ENCODE data around the gene SMYD2. TPM values are rescaled to one million over a fixed set of nuclear protein-coding genes. Genes with fewer than 3 reads are reported as not detected.

SMYD2 gene
- total and polyA plus RNA-seq, 10 of the 15 experiments (the other 5 are each of a cell fraction or from before 2014, with no cell fraction given) = 8.3 to 55.7 (median 26.4) TPM

DNA sequence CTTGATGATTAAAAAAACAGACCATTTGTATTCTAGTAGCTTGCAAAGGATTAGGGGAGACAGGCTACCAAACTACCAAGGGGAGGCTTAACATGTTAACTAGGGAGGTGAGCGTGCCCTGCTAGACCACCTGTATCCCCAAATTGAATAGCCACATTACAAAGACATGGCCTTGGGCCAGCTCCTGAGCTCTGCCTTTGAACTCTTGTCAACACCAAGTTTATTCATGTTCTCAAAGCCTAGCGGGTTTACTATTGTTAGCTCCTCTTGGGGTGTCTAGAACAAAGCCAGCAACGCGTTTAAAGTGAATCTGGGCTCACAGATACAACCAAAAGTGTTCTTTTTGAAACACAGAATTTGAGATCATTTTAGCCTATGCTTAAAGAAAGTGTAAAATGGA, 36.3 kb downstream of the SMYD2 start (continued):
- TF ChIP-seq KAT2A (conservative IDR thresholded peaks at IDR 0.05; ENCODE audit: control insufficient read depth, low read depth, low read length) (no peak), BCL11A (IDR thresholded peaks at IDR 0.05; ENCODE audit: low read depth, low read length) (no peak), JUND (IDR thresholded peaks at IDR 0.05; ENCODE audit: low read depth, low read length) (no peak), BACH1 (IDR thresholded peaks at IDR 0.05; ENCODE audit: borderline replicate concordance) (no peak), PRDM15 (CRISPR knock-in tag; IDR thresholded peaks at IDR 0.05) (no peak), PAX8 (IDR thresholded peaks at IDR 0.05) (no peak), TARDBP (IDR thresholded peaks at IDR 0.05; ENCODE audit: borderline replicate concordance) (no peak), MYC (IDR thresholded peaks at IDR 0.05; ENCODE audit: insufficient read depth, insufficient read length, insufficient replicate concordance, low read length, severe bottlenecking) (no peak), SMAD5 (IDR thresholded peaks at IDR 0.05; ENCODE audit: low read depth) (no peak)

DNA sequence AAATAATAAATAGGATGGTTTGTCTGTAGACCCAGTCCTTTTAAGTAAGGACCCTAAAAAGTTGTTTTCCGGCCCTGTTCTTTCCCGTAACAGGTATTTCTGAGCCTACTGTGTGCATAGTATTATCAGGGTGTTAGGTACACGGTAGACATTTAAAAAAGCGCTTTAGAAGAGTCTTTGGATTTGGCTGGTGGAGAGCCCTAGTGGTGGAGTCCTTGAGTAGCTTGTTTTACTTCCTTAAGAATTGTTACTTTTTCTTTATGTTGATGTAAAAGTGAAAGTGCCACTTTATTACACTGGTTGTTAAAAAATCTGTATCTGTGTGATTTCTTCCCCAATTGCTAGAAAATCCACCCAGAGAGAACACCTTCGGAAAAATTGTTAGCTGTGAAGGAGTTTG, 36.8 kb downstream of the SMYD2 start:
- ChIA-PET CTCF (interaction anchor here (0.6 to 9.2 kb wide), 9 partner anchors 11 to 1078 kb away, joined by 3 to 132 read pairs (median 3); no protein-coding TSS in a partner anchor), SMC1A (ENCODE audit: uncharacterized antibody, unreplicated experiment) (interaction anchor here (0.8 to 3.9 kb wide), 10 partner anchors 10 to 263 kb away, joined by 3 to 31 read pairs (median 4); no protein-coding TSS in a partner anchor), RAD21 (ENCODE audit: unreplicated experiment) (interaction anchor here (0.6 to 3.2 kb wide), 7 partner anchors 10 to 1202 kb away, joined by 3 to 17 read pairs (median 4); partner anchors contain the start of gene SMYD2), POLR2A (interaction anchor here (0.9 kb wide), 1 partner anchor 10 kb away, joined by 3 read pairs; no protein-coding TSS in a partner anchor)
- H3K9me3 ChIP-seq (replicated peaks; ENCODE audit: control insufficient read depth, insufficient read depth, low read length) = no peaks in the 10 kb centered on the region
- no peak overlapping the region for H3K9ac ChIP-seq (ENCODE audit: control insufficient read depth, insufficient read depth, low read length)
- peaks cover 9% of the 10 kb centered on the region for H3K4me1 ChIP-seq (ENCODE audit: control insufficient read depth, insufficient read depth, low read length)
- peak overlapping the region; percentile 6; the same call in 1 of the 2 replicates for H3K4me3 ChIP-seq
- FAIRE-seq (no peak), DNase-seq (ENCODE audit: low read depth, low spot score) (no peak), ATAC-seq (no peak)
- in situ Hi-C loops (cut with MboI) = no loop called here
- no peaks in the 10 kb centered on the region for H4K20me1 ChIP-seq (ENCODE audit: control insufficient read depth, insufficient read depth)
- H3K27me3 ChIP-seq (replicated peaks in 1 of 2; ENCODE audit: control insufficient read depth in 2 of 2, insufficient read depth in 2 of 2, low read length in 1 of 2) = no peaks in the 10 kb centered on the region
- no TSS peak for BruUV-seq (replicated peaks)
- H3K79me2 ChIP-seq (ENCODE audit: control insufficient read depth, insufficient read depth, low read length) = no peaks in the 10 kb centered on the region
- 97% methylated on average over 5 of the region's 5 CpGs for WGBS (ENCODE audit: insufficient coverage, insufficient replicate concordance, low lambda C conversion rate, missing lambda C conversion rate)
- TF ChIP-seq NFYA (IDR thresholded peaks at IDR 0.05; ENCODE audit: borderline replicate concordance, low read depth, low read length) = no peak
- TF ChIP-seq SMARCA5 (IDR thresholded peaks at IDR 0.05) = no peak
- TF ChIP-seq, protein P1, sequence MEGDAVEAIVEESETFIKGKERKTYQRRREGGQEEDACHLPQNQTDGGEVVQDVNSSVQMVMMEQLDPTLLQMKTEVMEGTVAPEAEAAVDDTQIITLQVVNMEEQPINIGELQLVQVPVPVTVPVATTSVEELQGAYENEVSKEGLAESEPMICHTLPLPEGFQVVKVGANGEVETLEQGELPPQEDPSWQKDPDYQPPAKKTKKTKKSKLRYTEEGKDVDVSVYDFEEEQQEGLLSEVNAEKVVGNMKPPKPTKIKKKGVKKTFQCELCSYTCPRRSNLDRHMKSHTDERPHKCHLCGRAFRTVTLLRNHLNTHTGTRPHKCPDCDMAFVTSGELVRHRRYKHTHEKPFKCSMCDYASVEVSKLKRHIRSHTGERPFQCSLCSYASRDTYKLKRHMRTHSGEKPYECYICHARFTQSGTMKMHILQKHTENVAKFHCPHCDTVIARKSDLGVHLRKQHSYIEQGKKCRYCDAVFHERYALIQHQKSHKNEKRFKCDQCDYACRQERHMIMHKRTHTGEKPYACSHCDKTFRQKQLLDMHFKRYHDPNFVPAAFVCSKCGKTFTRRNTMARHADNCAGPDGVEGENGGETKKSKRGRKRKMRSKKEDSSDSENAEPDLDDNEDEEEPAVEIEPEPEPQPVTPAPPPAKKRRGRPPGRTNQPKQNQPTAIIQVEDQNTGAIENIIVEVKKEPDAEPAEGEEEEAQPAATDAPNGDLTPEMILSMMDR (IDR thresholded peaks at IDR 0.05 in 2 of 3, conservative IDR thresholded peaks at IDR 0.05 in 1 of 3; ENCODE audit: control insufficient read depth in 2 of 3, extremely low read depth in 1 of 3, insufficient read depth in 1 of 3, low read depth in 3 of 3, low read length in 3 of 3) = peak in 1 of 3 experiments; percentile 15; a peak in 1 of 6 replicates
- no peak for TF ChIP-seq MEF2B (IDR thresholded peaks at IDR 0.05; ENCODE audit: partially characterized antibody, poor library complexity, severe bottlenecking)
- peaks cover 2 to 3% of the 10 kb centered on the region in 2 experiments; a peak in 2 of 4 replicates for H3K36me3 ChIP-seq (ENCODE audit: control insufficient read depth in 2 of 2, insufficient read depth in 2 of 2, low read length in 1 of 2)
- intact Hi-C loops (cut with micrococcal nuclease; ENCODE audit: unreplicated experiment) = no loop called here
- H3K27ac ChIP-seq (ENCODE audit: control insufficient read depth, insufficient read depth) = no peak overlapping the region; the same call in 1 of the 2 replicates
- H2AFZ ChIP-seq (ENCODE audit: control insufficient read depth, low read depth, low read length) = peak overlapping the region; percentile 59
- H3K4me2 ChIP-seq (ENCODE audit: control insufficient read depth, insufficient read depth) = peak overlapping the region; percentile 23; the same call in 1 of the 2 replicates

Measured in GM12878 (cell line).